Stimulated activated CD4-positive, alpha-beta T cell treated with anti-CD3 and anti-CD28 coated beads, Interleukin-1b, Interleukin-23, amount 100 ng/mL, for 48 hours (primary cell): ENCODE measurements around the gene ZNF579.

Source experiments
- DNase-seq: peaks from one replicate; pipeline ENCODE4 v3.0.0-alpha.2; 2020

The ZNF579 gene

GRCh38 chr19:55611983-55612645 is 31.5 kb upstream of the ZNF579 start:
- DNase-seq: no peak

GRCh38 chr19:55611300-55611982 is 30.8 kb upstream of the ZNF579 start:
- no peak for DNase-seq

- no peak for DNase-seq
These were observed 28.7 kb upstream of the ZNF579 start for GRCh38 chr19:55609326-55609725.

GRCh38 chr19:55606817-55607216 is 26.2 kb upstream of the ZNF579 start:
- no peak for DNase-seq

GRCh38 chr19:55606471-55606787 is 25.8 kb upstream of the ZNF579 start:
- no peak for DNase-seq

GRCh38 chr19:55605637-55606470 is 25.2 kb upstream of the ZNF579 start, which contains the start of gene ZNF865:
TSS of gene ZNF865 (plus strand) at chr19:55605647. CDS start at chr19:55613619, 7,972 bp downstream.
- DNase-seq: peak; percentile 70

GRCh38 chr19:55605207-55605636 is 24.6 kb upstream of the ZNF579 start:
- peak; percentile 99 for DNase-seq

- no peak for DNase-seq
These were observed 23.1 kb upstream of the ZNF579 start for GRCh38 chr19:55603581-55604292.

GRCh38 chr19:55603115-55603514 is 22.5 kb upstream of the ZNF579 start:
- DNase-seq: no peak

- DNase-seq: no peak
These were observed 21.7 kb upstream of the ZNF579 start for GRCh38 chr19:55602104-55603001.

- no peak for DNase-seq
These were observed 20.4 kb upstream of the ZNF579 start for GRCh38 chr19:55601084-55601483.

- no peak for DNase-seq
These were observed 20.0 kb upstream of the ZNF579 start for GRCh38 chr19:55600662-55601028.

- DNase-seq: peak; percentile 84
These were observed 19.4 kb upstream of the ZNF579 start, which contains the start of gene ZNF524 for GRCh38 chr19:55599842-55600661. TSS of gene ZNF524 (plus strand) at chr19:55600288. CDS start at chr19:55602113, 1,825 bp downstream.

GRCh38 chr19:55599468-55599841 is 18.8 kb upstream of the ZNF579 start, which contains the start of gene FIZ1:
TSS of gene FIZ1 (minus strand) at chr19:55599517. CDS start at chr19:55597865, 1,652 bp downstream.
- DNase-seq: peak; percentile 98

GRCh38 chr19:55598719-55599467 is 18.2 kb upstream of the ZNF579 start:
- peak; percentile 97 for DNase-seq

- DNase-seq: no peak
These were observed 17.4 kb upstream of the ZNF579 start for GRCh38 chr19:55598034-55598433.

GRCh38 chr19:55597501-55597921 is 16.9 kb upstream of the ZNF579 start:
- DNase-seq: no peak

GRCh38 chr19:55596304-55596703 is 15.7 kb upstream of the ZNF579 start:
- DNase-seq: no peak

GRCh38 chr19:55594996-55595545 is 14.4 kb upstream of the ZNF579 start:
- no peak for DNase-seq
